ENCODE measurements around the gene JAM3. TPM values are rescaled to one million over a fixed set of nuclear protein-coding genes. Genes with fewer than 3 reads are reported as not detected.
A peak's percentile ranks its signal among the peaks of the same experiment; 100 is the strongest.

JAM3 gene
- total RNA-seq (10 to 100 TPM; 13.5 to 15.3 TPM), total RNA-seq (9.2 to 73.3 (median 18.8) reads per million in 172 experiments)
- polyA plus RNA-seq (2013, experiment 1 of 2), result 5.0 TPM
- 7.3 TPM for polyA plus RNA-seq (2013, experiment 2 of 2)

DNA sequence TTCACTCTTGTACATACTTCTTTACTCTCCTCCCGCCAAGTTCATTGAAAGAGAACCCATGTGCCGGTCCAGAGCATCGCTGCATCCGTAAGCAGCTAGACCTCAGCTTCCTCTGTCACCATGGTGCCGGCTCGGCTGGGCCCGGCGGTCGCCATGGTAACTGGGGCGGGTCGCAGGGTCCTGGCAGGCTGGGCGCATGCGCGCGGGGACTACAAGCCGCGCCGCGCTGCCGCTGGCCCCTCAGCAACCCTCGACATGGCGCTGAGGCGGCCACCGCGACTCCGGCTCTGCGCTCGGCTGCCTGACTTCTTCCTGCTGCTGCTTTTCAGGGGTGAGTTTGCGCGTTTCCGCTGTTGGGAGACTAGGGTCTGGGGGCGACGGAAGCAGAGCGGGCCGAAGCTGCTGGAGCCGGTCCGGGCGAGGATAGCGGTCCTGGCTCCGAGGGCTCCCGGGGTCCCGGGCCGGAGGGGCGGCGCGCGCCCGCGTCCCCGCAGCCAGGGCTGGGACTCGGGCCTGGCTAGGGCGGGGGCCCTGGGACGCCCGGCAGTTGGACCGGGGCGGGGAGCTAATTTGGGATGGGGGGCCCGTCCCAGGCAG lies at the start of gene JAM3:
JAM3 (plus strand) TSS at position 244 of the 597 bp plus-strand sequence; CDS start at position 256, 12 bp downstream.
- Mint-ChIP-seq H3K27ac (peak within 1 kb of the TSS; percentile 81), H3K36me3 (ENCODE audit: low read depth) (no peaks in the 10 kb centered on the region), H3K9me3 (no peaks in the 10 kb centered on the region), H3K27me3 (no peaks in the 10 kb centered on the region), H3K4me1 (ENCODE audit: low read depth) (peaks cover 20% of the 10 kb centered on the region), H3K4me3 (peak within 1 kb of the TSS; percentile 94)
- ATAC-seq (ENCODE audit: poor library complexity) (peak; percentile 90), DNase-seq (peak; percentile 94 to 99 (median 97))
- intact Hi-C loops (cut with DNase I, micrococcal nuclease), result loop anchor here (1.0 to 10.0 kb wide), 2 partner anchors 124 to 186 kb away; partner anchors contain the start of genes ACAD8 (in 1 of the 2) and THYN1 (in 1 of the 2)
- TF ChIP-seq, protein P1, sequence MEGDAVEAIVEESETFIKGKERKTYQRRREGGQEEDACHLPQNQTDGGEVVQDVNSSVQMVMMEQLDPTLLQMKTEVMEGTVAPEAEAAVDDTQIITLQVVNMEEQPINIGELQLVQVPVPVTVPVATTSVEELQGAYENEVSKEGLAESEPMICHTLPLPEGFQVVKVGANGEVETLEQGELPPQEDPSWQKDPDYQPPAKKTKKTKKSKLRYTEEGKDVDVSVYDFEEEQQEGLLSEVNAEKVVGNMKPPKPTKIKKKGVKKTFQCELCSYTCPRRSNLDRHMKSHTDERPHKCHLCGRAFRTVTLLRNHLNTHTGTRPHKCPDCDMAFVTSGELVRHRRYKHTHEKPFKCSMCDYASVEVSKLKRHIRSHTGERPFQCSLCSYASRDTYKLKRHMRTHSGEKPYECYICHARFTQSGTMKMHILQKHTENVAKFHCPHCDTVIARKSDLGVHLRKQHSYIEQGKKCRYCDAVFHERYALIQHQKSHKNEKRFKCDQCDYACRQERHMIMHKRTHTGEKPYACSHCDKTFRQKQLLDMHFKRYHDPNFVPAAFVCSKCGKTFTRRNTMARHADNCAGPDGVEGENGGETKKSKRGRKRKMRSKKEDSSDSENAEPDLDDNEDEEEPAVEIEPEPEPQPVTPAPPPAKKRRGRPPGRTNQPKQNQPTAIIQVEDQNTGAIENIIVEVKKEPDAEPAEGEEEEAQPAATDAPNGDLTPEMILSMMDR (IDR thresholded peaks at IDR 0.05), result no peak
- Histone ChIP-seq H3K27ac (ENCODE audit: low read depth in 1 of 2, low read length in 2 of 2) (no peak within 1 kb of the TSS), H3K36me3 (ENCODE audit: insufficient read depth, low read length) (no peaks in the 10 kb centered on the region), H3K9me3 (ENCODE audit: control insufficient read depth in 1 of 2, insufficient read depth in 1 of 2, low read length in 2 of 2) (no peaks in the 10 kb centered on the region), H3K4me3 (ENCODE audit: low read length) (peak within 1 kb of the TSS; percentile 51), H3K4me1 (ENCODE audit: insufficient read depth, low read length) (peaks cover 9% of the 10 kb centered on the region), H3K27me3 (ENCODE audit: control insufficient read depth in 1 of 2, insufficient read depth in 2 of 2, low read length in 2 of 2) (peaks cover 0 to 3% of the 10 kb centered on the region in 2 experiments)
- CTCF ChIA-PET, result interaction anchor here (0.7 to 2.1 kb wide), 2 partner anchors 19 to 122 kb away, joined by 3 to 8 read pairs; no protein-coding TSS in a partner anchor
- POLR2A ChIA-PET, result interaction anchor here (0.7 to 1.8 kb wide), 9 partner anchors 12 to 207 kb away, joined by 3 to 12 read pairs (median 4); partner anchors contain the start of genes GLB1L3 and VPS26B

DNA sequence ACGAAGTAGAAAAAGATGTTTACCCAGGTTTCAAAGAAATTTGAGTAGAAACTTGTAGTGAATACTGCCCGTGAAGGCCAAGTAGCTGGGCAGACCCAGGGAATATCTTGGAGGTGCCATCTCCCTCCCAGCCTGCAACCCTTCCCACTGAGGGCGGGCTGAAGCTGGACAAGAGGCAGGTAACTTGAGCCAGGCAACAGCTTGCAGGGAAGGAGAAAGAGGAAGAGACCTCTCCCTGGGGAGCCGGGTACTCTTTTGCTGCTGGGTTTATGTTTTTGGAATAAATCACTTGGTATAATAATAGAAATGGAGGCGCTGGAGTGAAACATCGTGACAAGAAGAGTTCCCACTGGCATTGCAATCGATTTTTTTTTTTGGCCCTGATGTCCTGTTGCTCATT lies 49.4 kb upstream of the JAM3 start:
- Histone ChIP-seq H3K27me3 (ENCODE audit: control insufficient read depth in 1 of 2, insufficient read depth in 2 of 2, low read length in 2 of 2) (peaks cover 3 to 8% of the 10 kb centered on the region in 2 experiments), H3K4me3 (ENCODE audit: low read length) (no peak overlapping the region), H3K9me3 (ENCODE audit: control insufficient read depth in 1 of 2, insufficient read depth in 1 of 2, low read length in 2 of 2) (no peaks in the 10 kb centered on the region), H3K27ac (ENCODE audit: low read depth in 1 of 2, low read length in 2 of 2) (no peak overlapping the region), H3K36me3 (ENCODE audit: insufficient read depth, low read length) (no peaks in the 10 kb centered on the region), H3K4me1 (ENCODE audit: insufficient read depth, low read length) (no peaks in the 10 kb centered on the region)
- Mint-ChIP-seq H3K27me3 (peaks cover 45% of the 10 kb centered on the region), H3K36me3 (ENCODE audit: low read depth) (no peaks in the 10 kb centered on the region), H3K4me1 (ENCODE audit: low read depth) (no peaks in the 10 kb centered on the region), H3K27ac (no peak overlapping the region), H3K4me3 (no peak overlapping the region), H3K9me3 (no peaks in the 10 kb centered on the region)
- intact Hi-C loops (cut with DNase I, micrococcal nuclease), result no loop called here
- ChIA-PET POLR2A (no interaction called here), CTCF (interaction anchor here (0.6 to 1.0 kb wide), 3 partner anchors 56 to 72 kb away, joined by 3 read pairs; no protein-coding TSS in a partner anchor)
- TF ChIP-seq, protein P1 (IDR thresholded peaks at IDR 0.05), result no peak
- no peak for ATAC-seq (ENCODE audit: poor library complexity)
- no peak for DNase-seq

GRCh38 chr11:134020598-134020997 lies 48.3 kb upstream of the JAM3 start:
- no peaks in the 10 kb centered on the region for H3K9me3 Mint-ChIP-seq
- no peak for ATAC-seq (ENCODE audit: poor library complexity)
- POLR2A ChIA-PET, result no interaction called here

More at GRCh38 chr11:134020598-134020997, 48.3 kb upstream of the JAM3 start:
- Histone ChIP-seq H3K27ac (ENCODE audit: low read depth in 1 of 2, low read length in 2 of 2) (no peak overlapping the region), H3K36me3 (ENCODE audit: insufficient read depth, low read length) (no peaks in the 10 kb centered on the region), H3K4me1 (ENCODE audit: insufficient read depth, low read length) (no peaks in the 10 kb centered on the region), H3K27me3 (ENCODE audit: control insufficient read depth in 1 of 2, insufficient read depth in 2 of 2, low read length in 2 of 2) (peaks cover 3 to 8% of the 10 kb centered on the region in 2 experiments), H3K4me3 (ENCODE audit: low read length) (no peak overlapping the region), H3K9me3 (ENCODE audit: control insufficient read depth in 1 of 2, insufficient read depth in 1 of 2, low read length in 2 of 2) (no peaks in the 10 kb centered on the region)
- H3K27me3 Mint-ChIP-seq, result peaks cover 42% of the 10 kb centered on the region
- no peak overlapping the region for H3K27ac Mint-ChIP-seq
- H3K36me3 Mint-ChIP-seq (ENCODE audit: low read depth), result no peaks in the 10 kb centered on the region
- H3K4me1 Mint-ChIP-seq (ENCODE audit: low read depth), result no peaks in the 10 kb centered on the region
- intact Hi-C loops (cut with DNase I, micrococcal nuclease), result no loop called here
- no peak overlapping the region for H3K4me3 Mint-ChIP-seq
- DNase-seq, result no peak
- TF ChIP-seq, protein P1 (IDR thresholded peaks at IDR 0.05), result no peak
- CTCF ChIA-PET, result interaction anchor here (1.5 kb wide), 1 partner anchor 30 kb away, joined by 3 read pairs; no protein-coding TSS in a partner anchor
